ENCODE results near the gene RBM5.

The RBM5 gene

DNA sequence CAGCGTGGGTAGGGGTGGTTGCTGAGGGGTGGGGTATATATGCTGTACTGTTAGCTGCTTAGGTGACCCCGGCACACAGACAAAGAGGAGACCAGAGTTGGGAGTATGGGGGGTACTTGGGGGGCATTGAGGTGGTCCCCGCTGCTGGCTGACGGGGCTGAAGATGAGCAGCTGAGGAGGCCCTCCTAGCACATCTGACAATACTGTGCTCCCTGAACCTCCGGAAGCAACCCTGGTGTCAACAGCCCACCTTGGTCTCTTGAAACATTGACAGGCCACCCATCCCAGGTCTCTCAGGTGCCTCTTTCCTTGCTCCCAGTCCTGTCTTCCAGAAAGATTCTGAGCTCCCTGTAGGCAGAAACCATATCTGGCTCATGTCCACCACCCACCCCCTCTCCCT is 47.2 kb downstream of the RBM5 start (continued):
- TF ChIP-seq ZBTB44 (tag by site-specific recombination; IDR thresholded peaks at IDR 0.05), result no peak
- TF ChIP-seq SCRT2 (tag by site-specific recombination; IDR thresholded peaks at IDR 0.05), result no peak
- TF ChIP-seq ZNF423 (tag by site-specific recombination; IDR thresholded peaks at IDR 0.05), result no peak
- no peak for TF ChIP-seq ZNF571 (tag by site-specific recombination; IDR thresholded peaks at IDR 0.05)
- TF ChIP-seq ZNF521 (tag by site-specific recombination; IDR thresholded peaks at IDR 0.05), result no peak

- POLR2A ChIA-PET, result no interaction called here
- H3K27ac ChIP-seq (ENCODE audit: extremely low read depth, low read depth, low read length), result no peak overlapping the region
- TF ChIP-seq REPIN1 (tag by site-specific recombination; IDR thresholded peaks at IDR 0.05; ENCODE audit: low read depth) (no peak), ZIC2 (tag by site-specific recombination; IDR thresholded peaks at IDR 0.05) (0 out of 2 replicates have a peak, but pooled peaks have one; percentile 20)
- CTCF ChIA-PET, result interaction anchor here (0.6 to 1.5 kb wide), 2 partner anchors 16 to 136 kb away, joined by 3 to 5 read pairs; no protein-coding TSS in a partner anchor
- no peaks in the 10 kb centered on the region for H3K9me3 ChIP-seq (ENCODE audit: control insufficient read depth, insufficient read depth, low read depth, low read length)
- H3K4me3 ChIP-seq (ENCODE audit: low read depth, low read length), result no peak overlapping the region
- no peaks in the 10 kb centered on the region for H3K36me3 ChIP-seq (ENCODE audit: control insufficient read depth in 2 of 2, insufficient read depth in 1 of 2, low read length in 2 of 2)
- peaks cover 3% of the 10 kb centered on the region; the same call in 1 of the 2 replicates for H3K4me1 ChIP-seq (ENCODE audit: control insufficient read depth, insufficient read depth, low read length)
These were observed 48.1 kb downstream of the RBM5 start for GRCh38 chr3:50136714-50137405.

- Histone ChIP-seq H3K4me1 (ENCODE audit: control insufficient read depth, insufficient read depth, low read length) (peaks cover 3% of the 10 kb centered on the region; the same call in 1 of the 2 replicates), H3K9me3 (ENCODE audit: control insufficient read depth, insufficient read depth, low read depth, low read length) (no peaks in the 10 kb centered on the region), H3K27ac (ENCODE audit: extremely low read depth, low read depth, low read length) (no peak overlapping the region), H3K4me3 (ENCODE audit: low read depth, low read length) (no peak overlapping the region), H3K36me3 (ENCODE audit: control insufficient read depth in 2 of 2, insufficient read depth in 1 of 2, low read length in 2 of 2) (no peaks in the 10 kb centered on the region)
- CTCF ChIA-PET, result interaction anchor here (0.6 to 1.0 kb wide), 3 partner anchors 57 to 135 kb away, joined by 3 to 5 read pairs (median 3); no protein-coding TSS in a partner anchor
- POLR2A ChIA-PET, result interaction anchor here (1.0 kb wide), 1 partner anchor 8 kb away, joined by 3 read pairs; no protein-coding TSS in a partner anchor
- TF ChIP-seq ZNF274 (IDR thresholded peaks at IDR 0.05; ENCODE audit: low read length) (no peak), ZNF274 (tag by site-specific recombination; IDR thresholded peaks at IDR 0.05; ENCODE audit: borderline replicate concordance) (no peak)
These were observed 48.8 kb downstream of the RBM5 start for GRCh38 chr3:50137531-50137930.

DNA sequence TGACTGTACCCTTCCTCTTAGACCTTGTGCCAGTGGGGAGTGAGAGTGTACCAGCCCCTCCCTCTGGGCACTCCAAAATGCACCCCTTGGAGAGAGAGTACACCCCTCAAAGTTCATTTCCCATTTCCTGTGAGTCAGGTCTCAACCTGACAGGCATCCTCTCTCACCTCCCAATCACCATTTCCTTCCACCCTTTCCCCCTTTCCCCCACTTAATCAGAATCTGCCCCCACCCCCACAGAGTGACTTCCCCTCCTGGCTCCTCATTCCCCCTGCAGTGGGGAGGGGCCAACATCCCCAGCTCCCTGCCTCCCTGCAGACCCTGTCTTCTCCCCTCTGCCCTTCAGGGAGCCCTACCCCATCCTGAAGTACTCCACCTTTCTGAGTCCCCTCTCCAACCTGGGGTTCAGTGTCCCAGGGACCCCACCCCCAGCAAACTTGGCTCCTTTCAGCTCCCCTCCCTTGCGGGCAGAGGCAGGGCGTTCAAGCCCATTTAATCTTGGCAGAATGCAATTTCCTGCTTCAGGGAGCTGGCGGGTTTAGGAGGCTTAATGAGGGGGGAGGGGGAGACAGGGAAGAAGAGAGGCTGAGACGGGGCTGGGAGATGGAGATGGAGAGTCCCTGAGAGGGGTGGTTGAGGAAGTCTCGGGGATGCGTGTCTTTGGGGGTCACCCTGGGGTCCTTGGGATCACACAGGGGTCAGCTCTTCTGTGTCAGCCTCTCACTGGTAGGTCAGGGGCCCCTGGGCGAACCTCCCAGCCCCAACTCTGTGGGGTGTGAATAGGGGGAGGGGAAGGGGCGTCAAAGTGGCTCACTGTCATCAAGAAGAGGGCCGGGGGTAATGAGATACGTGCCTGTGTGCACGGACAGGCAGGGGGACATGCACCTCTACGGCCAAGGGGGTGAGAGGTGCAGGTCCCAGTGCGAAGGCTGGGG is 49.8 kb downstream of the RBM5 start:
- H3K4me1 ChIP-seq (ENCODE audit: control insufficient read depth, insufficient read depth, low read length), result peaks cover 3% of the 10 kb centered on the region; the same call in 1 of the 2 replicates
- H3K4me3 ChIP-seq (ENCODE audit: low read depth, low read length), result no peak overlapping the region
- ChIA-PET POLR2A (interaction anchor here (0.6 to 1.0 kb wide), 2 partner anchors 9 to 321 kb away, joined by 3 to 4 read pairs; no protein-coding TSS in a partner anchor), CTCF (interaction anchor here (0.5 to 1.0 kb wide), 5 partner anchors 31 to 1528 kb away, joined by 3 to 5 read pairs (median 3); no protein-coding TSS in a partner anchor)
- no peak overlapping the region for H3K27ac ChIP-seq (ENCODE audit: extremely low read depth, low read depth, low read length)
- H3K36me3 ChIP-seq (ENCODE audit: control insufficient read depth in 2 of 2, insufficient read depth in 1 of 2, low read length in 2 of 2), result no peaks in the 10 kb centered on the region
- H3K9me3 ChIP-seq (ENCODE audit: control insufficient read depth, insufficient read depth, low read depth, low read length), result no peaks in the 10 kb centered on the region
- TF ChIP-seq GLIS2 (tag by site-specific recombination; IDR thresholded peaks at IDR 0.05), result 0 out of 2 replicates have a peak, but pooled peaks have one; percentile 17
- no peak for TF ChIP-seq ZSCAN18 (tag by site-specific recombination; IDR thresholded peaks at IDR 0.05)
- TF ChIP-seq OSR2 (tag by site-specific recombination; IDR thresholded peaks at IDR 0.05), result peak; percentile 42
- no peak for TF ChIP-seq ZNF548 (tag by site-specific recombination; IDR thresholded peaks at IDR 0.05)
- TF ChIP-seq ZNF112 (tag by site-specific recombination; IDR thresholded peaks at IDR 0.05), result no peak
- TF ChIP-seq, protein P1, sequence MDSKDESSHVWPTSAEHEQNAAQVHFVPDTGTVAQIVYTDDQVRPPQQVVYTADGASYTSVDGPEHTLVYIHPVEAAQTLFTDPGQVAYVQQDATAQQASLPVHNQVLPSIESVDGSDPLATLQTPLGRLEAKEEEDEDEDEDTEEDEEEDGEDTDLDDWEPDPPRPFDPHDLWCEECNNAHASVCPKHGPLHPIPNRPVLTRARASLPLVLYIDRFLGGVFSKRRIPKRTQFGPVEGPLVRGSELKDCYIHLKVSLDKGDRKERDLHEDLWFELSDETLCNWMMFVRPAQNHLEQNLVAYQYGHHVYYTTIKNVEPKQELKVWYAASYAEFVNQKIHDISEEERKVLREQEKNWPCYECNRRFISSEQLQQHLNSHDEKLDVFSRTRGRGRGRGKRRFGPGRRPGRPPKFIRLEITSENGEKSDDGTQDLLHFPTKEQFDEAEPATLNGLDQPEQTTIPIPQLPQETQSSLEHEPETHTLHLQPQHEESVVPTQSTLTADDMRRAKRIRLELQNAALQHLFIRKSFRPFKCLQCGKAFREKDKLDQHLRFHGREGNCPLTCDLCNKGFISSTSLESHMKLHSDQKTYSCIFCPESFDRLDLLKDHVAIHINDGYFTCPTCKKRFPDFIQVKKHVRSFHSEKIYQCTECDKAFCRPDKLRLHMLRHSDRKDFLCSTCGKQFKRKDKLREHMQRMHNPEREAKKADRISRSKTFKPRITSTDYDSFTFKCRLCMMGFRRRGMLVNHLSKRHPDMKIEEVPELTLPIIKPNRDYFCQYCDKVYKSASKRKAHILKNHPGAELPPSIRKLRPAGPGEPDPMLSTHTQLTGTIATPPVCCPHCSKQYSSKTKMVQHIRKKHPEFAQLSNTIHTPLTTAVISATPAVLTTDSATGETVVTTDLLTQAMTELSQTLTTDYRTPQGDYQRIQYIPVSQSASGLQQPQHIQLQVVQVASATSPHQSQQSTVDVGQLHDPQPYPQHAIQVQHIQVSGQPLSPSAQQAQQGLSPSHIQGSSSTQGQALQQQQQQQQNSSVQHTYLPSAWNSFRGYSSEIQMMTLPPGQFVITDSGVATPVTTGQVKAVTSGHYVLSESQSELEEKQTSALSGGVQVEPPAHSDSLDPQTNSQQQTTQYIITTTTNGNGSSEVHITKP (tag by site-specific recombination; IDR thresholded peaks at IDR 0.05), result peak; percentile 12; the same call in 1 of the 2 replicates
- TF ChIP-seq ZNF777 (tag by site-specific recombination; IDR thresholded peaks at IDR 0.05; ENCODE audit: borderline replicate concordance), result no peak
- TF ChIP-seq ZNF785 (tag by site-specific recombination; IDR thresholded peaks at IDR 0.05), result no peak
- peak; percentile 63 for TF ChIP-seq ZBTB8A (tag by site-specific recombination; IDR thresholded peaks at IDR 0.05)
- TF ChIP-seq SP7 (tag by site-specific recombination; IDR thresholded peaks at IDR 0.05), result no peak

Data from HEK293 (cell line).